ENCODE data around the gene CDADC1.
"Not testable (repeated sequence)": the region's sequence is repeated elsewhere in the genome, so short reads cannot be mapped to it uniquely, and the experiment has no call there.

CDADC1 gene

DNA sequence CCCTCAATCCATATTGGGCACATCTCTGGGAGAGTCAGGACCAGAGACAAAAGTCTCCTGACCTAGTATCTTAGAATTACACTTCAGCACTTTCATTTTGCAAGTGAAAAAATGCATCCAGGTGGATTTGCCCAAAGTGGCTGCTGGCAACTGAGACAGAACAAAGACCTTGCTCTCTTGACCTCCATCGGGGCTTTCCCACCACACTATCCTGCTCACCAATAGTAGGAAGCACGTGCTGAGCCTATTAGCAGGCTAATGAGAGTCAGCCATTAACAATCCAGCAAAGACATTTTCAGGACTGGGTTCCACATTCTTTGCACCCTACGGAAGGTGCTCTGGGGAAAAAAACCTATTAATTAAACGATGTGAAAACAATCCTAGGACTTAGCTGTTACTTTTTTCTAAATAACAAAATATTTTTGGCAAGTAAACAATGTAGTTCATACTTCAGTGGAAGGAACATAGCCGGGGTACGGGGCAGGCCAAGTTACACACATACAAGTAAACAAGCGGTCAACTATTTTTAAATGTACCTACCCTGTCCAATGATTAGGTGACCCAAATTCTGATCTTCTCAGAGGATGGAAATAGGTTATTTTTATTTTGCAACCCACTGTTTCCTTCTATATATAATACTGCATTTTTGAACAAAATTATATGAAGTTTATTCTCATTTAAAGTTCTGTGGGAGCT lies 78.6 kb downstream of the CDADC1 start:
- ATAC-seq, result no peak
- TF ChIP-seq, protein P1, sequence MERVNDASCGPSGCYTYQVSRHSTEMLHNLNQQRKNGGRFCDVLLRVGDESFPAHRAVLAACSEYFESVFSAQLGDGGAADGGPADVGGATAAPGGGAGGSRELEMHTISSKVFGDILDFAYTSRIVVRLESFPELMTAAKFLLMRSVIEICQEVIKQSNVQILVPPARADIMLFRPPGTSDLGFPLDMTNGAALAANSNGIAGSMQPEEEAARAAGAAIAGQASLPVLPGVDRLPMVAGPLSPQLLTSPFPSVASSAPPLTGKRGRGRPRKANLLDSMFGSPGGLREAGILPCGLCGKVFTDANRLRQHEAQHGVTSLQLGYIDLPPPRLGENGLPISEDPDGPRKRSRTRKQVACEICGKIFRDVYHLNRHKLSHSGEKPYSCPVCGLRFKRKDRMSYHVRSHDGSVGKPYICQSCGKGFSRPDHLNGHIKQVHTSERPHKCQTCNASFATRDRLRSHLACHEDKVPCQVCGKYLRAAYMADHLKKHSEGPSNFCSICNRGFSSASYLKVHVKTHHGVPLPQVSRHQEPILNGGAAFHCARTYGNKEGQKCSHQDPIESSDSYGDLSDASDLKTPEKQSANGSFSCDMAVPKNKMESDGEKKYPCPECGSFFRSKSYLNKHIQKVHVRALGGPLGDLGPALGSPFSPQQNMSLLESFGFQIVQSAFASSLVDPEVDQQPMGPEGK (CRISPR knock-in tag; IDR thresholded peaks at IDR 0.05; ENCODE audit: borderline replicate concordance), result no peak
- TF ChIP-seq BACH2 (CRISPR knock-in tag; IDR thresholded peaks at IDR 0.05; ENCODE audit: borderline replicate concordance) (no peak), ZNF565 (CRISPR knock-in tag; conservative IDR thresholded peaks at IDR 0.05; ENCODE audit: low read depth) (no peak), ZNF8 (CRISPR knock-in tag; IDR thresholded peaks at IDR 0.05) (no peak), ESRRG (CRISPR knock-in tag; IDR thresholded peaks at IDR 0.05) (no peak), CSDC2 (CRISPR knock-in tag; IDR thresholded peaks at IDR 0.05) (no peak), GLIS3 (CRISPR knock-in tag; IDR thresholded peaks at IDR 0.05) (no peak), ISL1 (CRISPR knock-in tag; IDR thresholded peaks at IDR 0.05) (no peak), SNAI2 (CRISPR knock-in tag; IDR thresholded peaks at IDR 0.05) (no peak)
- TF ChIP-seq, protein P2, sequence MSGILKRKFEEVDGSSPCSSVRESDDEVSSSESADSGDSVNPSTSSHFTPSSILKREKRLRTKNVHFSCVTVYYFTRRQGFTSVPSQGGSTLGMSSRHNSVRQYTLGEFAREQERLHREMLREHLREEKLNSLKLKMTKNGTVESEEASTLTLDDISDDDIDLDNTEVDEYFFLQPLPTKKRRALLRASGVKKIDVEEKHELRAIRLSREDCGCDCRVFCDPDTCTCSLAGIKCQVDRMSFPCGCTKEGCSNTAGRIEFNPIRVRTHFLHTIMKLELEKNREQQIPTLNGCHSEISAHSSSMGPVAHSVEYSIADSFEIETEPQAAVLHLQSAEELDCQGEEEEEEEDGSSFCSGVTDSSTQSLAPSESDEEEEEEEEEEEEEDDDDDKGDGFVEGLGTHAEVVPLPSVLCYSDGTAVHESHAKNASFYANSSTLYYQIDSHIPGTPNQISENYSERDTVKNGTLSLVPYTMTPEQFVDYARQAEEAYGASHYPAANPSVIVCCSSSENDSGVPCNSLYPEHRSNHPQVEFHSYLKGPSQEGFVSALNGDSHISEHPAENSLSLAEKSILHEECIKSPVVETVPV (CRISPR knock-in tag; IDR thresholded peaks at IDR 0.05), result no peak
- TF ChIP-seq, protein P3, sequence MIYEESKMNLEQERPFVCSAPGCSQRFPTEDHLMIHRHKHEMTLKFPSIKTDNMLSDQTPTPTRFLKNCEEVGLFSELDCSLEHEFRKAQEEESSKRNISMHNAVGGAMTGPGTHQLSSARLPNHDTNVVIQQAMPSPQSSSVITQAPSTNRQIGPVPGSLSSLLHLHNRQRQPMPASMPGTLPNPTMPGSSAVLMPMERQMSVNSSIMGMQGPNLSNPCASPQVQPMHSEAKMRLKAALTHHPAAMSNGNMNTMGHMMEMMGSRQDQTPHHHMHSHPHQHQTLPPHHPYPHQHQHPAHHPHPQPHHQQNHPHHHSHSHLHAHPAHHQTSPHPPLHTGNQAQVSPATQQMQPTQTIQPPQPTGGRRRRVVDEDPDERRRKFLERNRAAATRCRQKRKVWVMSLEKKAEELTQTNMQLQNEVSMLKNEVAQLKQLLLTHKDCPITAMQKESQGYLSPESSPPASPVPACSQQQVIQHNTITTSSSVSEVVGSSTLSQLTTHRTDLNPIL (CRISPR knock-in tag; IDR thresholded peaks at IDR 0.05; ENCODE audit: low read depth), result no peak

DNA sequence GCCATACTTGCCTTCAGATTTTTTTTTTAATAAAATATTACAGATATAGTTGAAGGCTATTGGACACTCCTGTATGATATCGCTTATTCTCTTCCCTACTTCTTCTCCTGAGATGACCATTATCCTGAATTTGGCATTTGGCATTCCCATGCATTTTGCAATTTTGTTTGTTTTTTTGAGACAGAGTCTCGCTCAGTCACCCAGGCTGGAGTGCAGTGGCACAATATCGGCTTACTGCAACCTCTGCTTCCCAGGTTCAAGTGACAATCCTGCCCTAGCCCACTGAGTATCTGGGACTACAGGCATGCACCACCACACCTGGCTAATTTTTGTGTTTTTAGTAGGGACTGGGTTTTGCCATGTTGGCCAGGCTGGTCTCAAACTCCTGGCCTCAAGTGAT lies 79.4 kb downstream of the CDADC1 start:
- not testable (repeated sequence) for ATAC-seq

DNA sequence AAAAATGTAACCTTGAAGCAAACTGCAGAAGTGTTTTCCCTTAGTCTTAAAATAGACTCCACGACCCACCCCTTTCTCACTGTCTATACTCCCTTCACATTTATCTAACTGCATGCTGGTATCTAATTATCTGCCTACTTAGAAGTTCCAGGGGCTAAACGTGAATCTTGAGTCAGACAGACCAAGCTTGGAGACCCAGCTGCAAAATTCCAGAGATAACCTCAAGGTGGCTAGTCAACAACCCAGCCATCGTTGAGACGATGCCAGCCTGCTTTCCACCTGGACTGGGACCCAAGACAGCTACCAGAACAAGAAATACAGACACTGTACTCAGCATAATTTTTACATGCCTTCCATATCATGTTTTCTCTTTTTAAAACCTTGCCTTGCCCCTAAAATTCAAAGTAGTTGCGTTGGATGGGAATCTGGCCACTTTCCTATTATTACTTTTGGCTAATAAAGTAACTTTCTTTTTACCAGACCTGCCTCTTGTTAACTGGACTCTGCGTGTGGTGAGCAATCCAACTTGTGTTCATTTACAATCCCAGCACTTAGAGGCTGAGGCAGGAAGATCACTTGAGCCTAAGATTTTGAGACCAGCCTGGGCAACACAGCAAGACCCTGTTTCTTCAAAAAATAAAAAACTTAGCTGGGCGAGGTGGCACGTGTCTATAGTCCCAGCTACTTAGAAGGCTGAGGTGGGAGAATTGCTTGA lies 82.3 kb downstream of the CDADC1 start:
- ATAC-seq, result no peak
- TF ChIP-seq ZNF8 (CRISPR knock-in tag; IDR thresholded peaks at IDR 0.05), result no peak
- TF ChIP-seq, protein P2 (CRISPR knock-in tag; IDR thresholded peaks at IDR 0.05), result no peak
- TF ChIP-seq, protein P3 (CRISPR knock-in tag; IDR thresholded peaks at IDR 0.05; ENCODE audit: low read depth), result no peak
- no peak for TF ChIP-seq OSR1 (CRISPR knock-in tag; IDR thresholded peaks at IDR 0.05)
- no peak for TF ChIP-seq RARB (CRISPR knock-in tag; IDR thresholded peaks at IDR 0.05)
- no peak for TF ChIP-seq TCF4 (CRISPR knock-in tag; IDR thresholded peaks at IDR 0.05; ENCODE audit: borderline replicate concordance)
- TF ChIP-seq PPARA (CRISPR knock-in tag; IDR thresholded peaks at IDR 0.05; ENCODE audit: borderline replicate concordance), result no peak
- no peak for TF ChIP-seq TOX (CRISPR knock-in tag; IDR thresholded peaks at IDR 0.05; ENCODE audit: borderline replicate concordance)
- TF ChIP-seq CSDC2 (CRISPR knock-in tag; IDR thresholded peaks at IDR 0.05), result no peak
- TF ChIP-seq, protein P4, sequence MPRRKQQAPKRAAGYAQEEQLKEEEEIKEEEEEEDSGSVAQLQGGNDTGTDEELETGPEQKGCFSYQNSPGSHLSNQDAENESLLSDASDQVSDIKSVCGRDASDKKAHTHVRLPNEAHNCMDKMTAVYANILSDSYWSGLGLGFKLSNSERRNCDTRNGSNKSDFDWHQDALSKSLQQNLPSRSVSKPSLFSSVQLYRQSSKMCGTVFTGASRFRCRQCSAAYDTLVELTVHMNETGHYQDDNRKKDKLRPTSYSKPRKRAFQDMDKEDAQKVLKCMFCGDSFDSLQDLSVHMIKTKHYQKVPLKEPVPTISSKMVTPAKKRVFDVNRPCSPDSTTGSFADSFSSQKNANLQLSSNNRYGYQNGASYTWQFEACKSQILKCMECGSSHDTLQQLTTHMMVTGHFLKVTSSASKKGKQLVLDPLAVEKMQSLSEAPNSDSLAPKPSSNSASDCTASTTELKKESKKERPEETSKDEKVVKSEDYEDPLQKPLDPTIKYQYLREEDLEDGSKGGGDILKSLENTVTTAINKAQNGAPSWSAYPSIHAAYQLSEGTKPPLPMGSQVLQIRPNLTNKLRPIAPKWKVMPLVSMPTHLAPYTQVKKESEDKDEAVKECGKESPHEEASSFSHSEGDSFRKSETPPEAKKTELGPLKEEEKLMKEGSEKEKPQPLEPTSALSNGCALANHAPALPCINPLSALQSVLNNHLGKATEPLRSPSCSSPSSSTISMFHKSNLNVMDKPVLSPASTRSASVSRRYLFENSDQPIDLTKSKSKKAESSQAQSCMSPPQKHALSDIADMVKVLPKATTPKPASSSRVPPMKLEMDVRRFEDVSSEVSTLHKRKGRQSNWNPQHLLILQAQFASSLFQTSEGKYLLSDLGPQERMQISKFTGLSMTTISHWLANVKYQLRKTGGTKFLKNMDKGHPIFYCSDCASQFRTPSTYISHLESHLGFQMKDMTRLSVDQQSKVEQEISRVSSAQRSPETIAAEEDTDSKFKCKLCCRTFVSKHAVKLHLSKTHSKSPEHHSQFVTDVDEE (CRISPR knock-in tag; IDR thresholded peaks at IDR 0.05), result no peak
- no peak for TF ChIP-seq ZFP30 (CRISPR knock-in tag; IDR thresholded peaks at IDR 0.05)
